OCI-LY3 (cell line): ENCODE results near the gene CUL2.

Experiments
- CTCF ChIP-seq: fragments of 200-600, 300-600 bp; sonication (generic); IDR thresholded peaks from 2 replicates; pipeline ENCODE4 v1.5.1; 2014; ENCODE audit warnings: antibody characterized with exemption, low read length, low read depth
- EZH2phosphoT487 ChIP-seq: fragments of 200-600 bp; shearing (Covaris generic); IDR thresholded peaks from 2 replicates; pipeline ENCODE4 v1.6.1; 2018; ENCODE audit warnings: antibody characterized with exemption, mixed run types, low read depth

GRCh38 chr10:35112571-35112970 lies 22.4 kb upstream of the CUL2 start:
- TF ChIP-seq CTCF (no peak), EZH2phosphoT487 (no peak)
